ENCODE data around the gene HMGCLL1. TPM values are rescaled to one million over a fixed set of nuclear protein-coding genes. Genes with fewer than 3 reads are reported as not detected.

Gene HMGCLL1
- total RNA-seq, 1 donor from 2014 or later: 0.75 TPM

GRCh38 chr6:55399351-55399750 lies 179.6 kb downstream of the HMGCLL1 start:
- Mint-ChIP-seq H3K27ac (ENCODE audit: unreplicated experiment) (no peak overlapping the region), H3K9me3 (no peaks in the 10 kb centered on the region), H3K4me1 (no peaks in the 10 kb centered on the region), H3K4me3 (no peak overlapping the region), H3K27me3 (ENCODE audit: low read depth) (no peaks in the 10 kb centered on the region), H3K36me3 (ENCODE audit: low read depth) (no peaks in the 10 kb centered on the region)
- DNase-seq (ENCODE audit: low read depth, low spot score): no peak
- no peak for TF ChIP-seq CTCF (conservative IDR thresholded peaks at IDR 0.05)

GRCh38 chr6:55397986-55398385 lies 181.0 kb downstream of the HMGCLL1 start:
- DNase-seq (ENCODE audit: low read depth, low spot score): no peak
- H3K9me3 Mint-ChIP-seq: no peaks in the 10 kb centered on the region
- no peaks in the 10 kb centered on the region for H3K27me3 Mint-ChIP-seq (ENCODE audit: low read depth)
- no peak overlapping the region for H3K4me3 Mint-ChIP-seq
- H3K4me1 Mint-ChIP-seq: no peaks in the 10 kb centered on the region
- H3K36me3 Mint-ChIP-seq (ENCODE audit: low read depth): no peaks in the 10 kb centered on the region
- no peak for TF ChIP-seq CTCF (conservative IDR thresholded peaks at IDR 0.05)
- H3K27ac Mint-ChIP-seq (ENCODE audit: unreplicated experiment): no peak overlapping the region

DNA sequence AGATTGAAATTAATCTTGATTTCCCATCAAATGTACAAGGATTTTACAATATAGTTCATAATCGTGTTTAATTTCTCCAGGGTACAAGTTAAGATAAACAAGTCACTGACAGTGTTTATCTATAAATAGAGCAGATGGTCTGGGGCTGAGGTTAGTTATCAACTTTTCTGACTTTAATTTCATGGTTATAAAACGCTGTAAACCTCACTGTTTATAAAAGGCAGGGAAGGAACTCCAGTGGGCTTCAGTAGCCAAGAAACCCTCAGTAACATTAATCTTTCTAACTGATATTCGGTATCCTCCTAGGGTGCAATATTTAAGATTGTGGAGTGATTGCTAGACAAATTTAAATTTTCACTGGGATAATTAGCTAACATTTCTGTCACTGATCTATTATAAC lies 183.1 kb downstream of the HMGCLL1 start:
- Mint-ChIP-seq H3K9me3 (no peaks in the 10 kb centered on the region), H3K36me3 (ENCODE audit: low read depth) (no peaks in the 10 kb centered on the region), H3K4me3 (no peak overlapping the region), H3K27me3 (ENCODE audit: low read depth) (no peaks in the 10 kb centered on the region), H3K4me1 (no peaks in the 10 kb centered on the region), H3K27ac (ENCODE audit: unreplicated experiment) (no peak overlapping the region)
- no peak for TF ChIP-seq CTCF (conservative IDR thresholded peaks at IDR 0.05)
- no peak for DNase-seq (ENCODE audit: low read depth, low spot score)

DNA sequence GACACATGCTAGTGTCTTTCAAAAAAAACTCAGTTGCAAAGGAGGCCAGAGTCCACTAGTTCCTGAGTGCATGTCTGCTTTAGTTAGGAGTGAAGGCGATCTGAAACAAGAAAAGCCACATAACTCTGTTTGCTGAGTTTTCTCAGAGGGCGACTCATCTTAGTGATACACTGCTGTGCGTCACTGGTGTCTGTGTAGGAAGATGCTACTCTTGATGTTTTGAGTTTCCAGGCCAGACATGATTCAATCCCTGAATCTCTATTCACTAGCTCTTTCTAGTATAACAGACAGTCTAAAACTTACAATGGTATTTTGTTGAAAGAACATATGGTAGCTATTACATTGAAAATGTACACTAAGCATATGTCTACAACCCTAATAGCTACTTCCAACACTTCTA lies 190.8 kb downstream of the HMGCLL1 start:
- no peaks in the 10 kb centered on the region for H3K4me1 Mint-ChIP-seq
- no peak overlapping the region for H3K4me3 Mint-ChIP-seq
- no peak for DNase-seq (ENCODE audit: low read depth, low spot score)
- no peaks in the 10 kb centered on the region for H3K36me3 Mint-ChIP-seq (ENCODE audit: low read depth)
- H3K27me3 Mint-ChIP-seq (ENCODE audit: low read depth): no peaks in the 10 kb centered on the region
- no peaks in the 10 kb centered on the region for H3K9me3 Mint-ChIP-seq
- TF ChIP-seq CTCF (conservative IDR thresholded peaks at IDR 0.05): no peak
- H3K27ac Mint-ChIP-seq (ENCODE audit: unreplicated experiment): no peak overlapping the region

All from neural crest cell (in vitro differentiated cells).